GM23248 (cell line): Measurements from ENCODE around the gene TENM4.

Source experiments
- EZH2 ChIP-seq: fragments of 200-600 bp; sonication (generic); IDR thresholded peaks from 2 replicates; pipeline ENCODE4 v1.6.1; 2018; ENCODE audit warnings: antibody characterized with exemption, mild to moderate bottlenecking; ENCODE audit not compliant: insufficient read depth, poor library complexity, severe bottlenecking
- EZH2phosphoT487 ChIP-seq: fragments of 200-600 bp; sonication (generic); IDR thresholded peaks from 2 replicates; pipeline ENCODE4 v1.6.1; 2018; ENCODE audit warnings: antibody characterized with exemption, moderate library complexity, mild to moderate bottlenecking, low read depth; ENCODE audit not compliant: insufficient read depth

GRCh38 chr11:79159657-79160450 lies 281.0 kb downstream of the TENM4 start:
- no peak for TF ChIP-seq EZH2
- TF ChIP-seq EZH2phosphoT487: no peak
